ENCODE results near the gene ATOH7.

GRCh38 chr10:68261132-68261856 lies 29.4 kb upstream of the ATOH7 start:
- TF ChIP-seq CTCF (IDR thresholded peaks at IDR 0.05) (no peak), EZH2 (IDR thresholded peaks at IDR 0.05; ENCODE audit: borderline replicate concordance, insufficient read depth, low read depth, low read length, poor library complexity, severe bottlenecking) (no peak)
